Measurements from ENCODE around the gene PLPP4.
"Not testable (repeated sequence)": the region's sequence is repeated elsewhere in the genome, so short reads cannot be mapped to it uniquely, and the experiment has no call there.

Gene PLPP4

DNA sequence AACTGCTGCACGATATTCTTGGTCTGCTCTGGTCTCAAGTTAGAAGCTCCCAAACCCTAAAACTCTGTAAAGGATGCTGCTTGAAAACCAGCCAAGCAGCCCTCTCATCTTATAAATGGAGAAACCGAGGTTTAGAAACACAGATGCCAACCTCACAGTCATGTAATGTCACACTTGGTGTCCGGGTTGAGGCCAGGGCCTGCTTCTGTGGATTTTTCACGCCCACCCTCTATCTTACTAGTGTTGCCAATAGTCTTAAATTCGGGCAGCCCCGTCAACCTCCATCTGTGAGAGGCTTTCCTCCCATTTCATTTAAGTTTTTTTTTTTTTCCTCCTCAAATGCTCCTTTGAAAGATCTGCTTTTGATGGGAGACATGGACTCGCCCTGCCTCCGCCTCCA is 28.9 kb downstream of the PLPP4 start:
- in situ Hi-C loops (cut with MboI; ENCODE audit: low sequenced_read_pairs), result no loop called here

- in situ Hi-C loops (cut with MboI; ENCODE audit: low sequenced_read_pairs), result no loop called here
These were observed 29.7 kb downstream of the PLPP4 start for GRCh38 chr10:120486671-120487205.

DNA sequence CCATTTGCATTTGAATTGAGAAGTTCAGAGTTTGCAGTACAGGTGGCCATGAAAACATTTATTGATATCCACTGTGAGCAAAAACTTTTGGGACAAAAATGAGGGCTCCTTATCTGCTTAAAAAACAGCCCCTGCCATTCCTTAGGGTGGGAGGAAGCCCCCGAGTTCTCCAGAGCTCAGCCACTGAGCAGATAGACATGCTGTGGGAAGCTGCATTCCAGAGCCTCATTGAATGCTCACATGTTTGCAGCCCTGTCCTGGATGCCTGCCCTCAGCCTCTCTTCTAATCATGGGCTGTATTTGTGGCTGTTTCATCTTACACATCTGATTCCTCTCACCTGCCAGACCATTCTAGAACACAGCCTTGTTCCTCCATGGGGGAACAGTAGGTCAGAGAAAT is 33.3 kb downstream of the PLPP4 start:
- in situ Hi-C loops (cut with MboI; ENCODE audit: low sequenced_read_pairs), result no loop called here

- in situ Hi-C loops (cut with MboI; ENCODE audit: low sequenced_read_pairs), result no loop called here
These were observed 35.3 kb downstream of the PLPP4 start for GRCh38 chr10:120492346-120492745.

DNA sequence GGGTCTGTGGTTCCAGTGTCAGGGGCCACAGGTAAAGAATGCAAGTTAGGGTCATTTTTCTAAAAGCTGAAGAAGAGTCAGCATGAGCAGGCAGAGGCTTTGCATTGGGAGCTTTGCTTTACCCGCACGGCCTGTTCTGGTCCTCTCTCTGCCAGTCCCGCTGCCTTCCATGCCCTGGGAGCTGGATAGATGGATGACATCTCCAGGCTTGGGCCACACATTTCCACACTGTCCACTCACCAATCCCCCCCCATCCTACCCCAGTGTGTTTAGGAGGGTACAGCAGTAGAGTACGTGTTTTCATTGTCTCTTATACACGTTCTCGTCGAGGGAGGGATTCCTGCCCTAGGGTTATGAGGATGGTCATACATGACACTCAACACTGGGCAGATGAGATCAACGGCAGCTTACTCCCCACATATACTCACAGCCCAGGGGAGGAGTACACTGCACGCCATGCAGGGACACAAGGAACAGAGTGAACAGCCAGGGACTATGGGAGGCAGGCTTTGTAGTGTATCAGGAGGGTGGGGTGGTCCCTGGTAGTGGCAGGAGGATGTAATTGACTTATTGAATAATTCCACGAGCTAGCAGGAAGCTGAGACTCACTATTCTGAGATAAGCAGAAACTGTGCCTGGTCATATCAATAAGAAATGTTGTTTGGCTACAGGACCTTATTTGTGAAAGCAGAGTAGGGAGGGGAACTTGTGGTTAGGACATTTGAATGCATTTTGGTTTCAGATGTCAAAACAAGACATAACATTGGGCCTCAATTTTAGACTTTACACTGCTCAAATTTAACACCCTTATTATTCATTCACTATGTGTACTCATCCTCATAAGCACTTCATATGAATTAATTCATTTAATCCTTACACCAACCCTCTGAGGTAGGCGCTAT is 36.6 kb downstream of the PLPP4 start:
- in situ Hi-C loops (cut with MboI; ENCODE audit: low sequenced_read_pairs), result no loop called here

- in situ Hi-C loops (cut with MboI; ENCODE audit: low sequenced_read_pairs), result no loop called here
These were observed 37.3 kb downstream of the PLPP4 start for GRCh38 chr10:120494313-120494710.

- in situ Hi-C loops (cut with MboI; ENCODE audit: low sequenced_read_pairs), result no loop called here
These were observed 38.4 kb downstream of the PLPP4 start for GRCh38 chr10:120495226-120496009.

- in situ Hi-C loops (cut with MboI; ENCODE audit: low sequenced_read_pairs), result no loop called here
These were observed 42.9 kb downstream of the PLPP4 start for GRCh38 chr10:120499883-120500282.

DNA sequence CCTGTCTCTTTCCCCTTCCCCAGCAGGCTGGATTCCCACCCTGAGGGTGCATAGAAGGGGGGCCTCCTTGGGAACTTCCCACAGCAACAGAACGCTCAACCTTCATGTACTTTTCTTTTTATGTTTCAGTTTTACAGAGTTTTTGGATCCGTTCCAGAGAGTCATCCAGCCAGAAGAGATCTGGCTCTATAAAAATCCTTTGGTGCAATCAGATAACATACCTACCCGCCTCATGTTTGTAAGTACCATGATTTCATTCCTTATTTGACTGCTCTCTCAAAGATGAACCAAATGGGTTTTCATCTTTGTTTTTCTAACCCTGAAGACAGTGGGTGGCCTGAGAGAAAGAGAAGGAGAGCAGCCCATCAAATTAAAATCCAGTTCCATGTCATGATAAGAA is 46.7 kb downstream of the PLPP4 start:
- in situ Hi-C loops (cut with MboI; ENCODE audit: low sequenced_read_pairs), result no loop called here

DNA sequence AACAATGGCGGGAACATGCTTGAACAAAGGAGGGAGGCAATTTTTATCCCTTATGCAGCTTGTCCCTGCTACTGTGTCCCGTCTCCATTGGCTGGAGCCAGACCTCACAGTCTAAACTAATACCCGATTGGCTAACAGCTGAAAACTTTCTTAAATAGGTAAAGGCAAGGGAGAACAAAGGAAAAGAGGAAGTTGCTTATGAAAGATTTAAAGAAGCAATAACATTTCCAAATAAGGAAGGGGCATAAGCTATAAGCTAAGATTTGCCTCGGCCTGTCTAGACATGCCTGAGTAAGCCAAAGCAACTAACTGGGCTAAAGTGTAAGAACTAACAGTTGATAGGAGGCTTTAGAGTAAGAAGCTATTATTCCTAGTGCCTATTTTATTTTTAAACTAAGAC is 47.2 kb downstream of the PLPP4 start:
- in situ Hi-C loops (cut with MboI; ENCODE audit: low sequenced_read_pairs), result not testable (repeated sequence)

GRCh38 chr10:120505056-120505455 is 48.0 kb downstream of the PLPP4 start:
- in situ Hi-C loops (cut with MboI; ENCODE audit: low sequenced_read_pairs), result no loop called here

GRCh38 chr10:120505866-120506265 is 48.8 kb downstream of the PLPP4 start:
- in situ Hi-C loops (cut with MboI; ENCODE audit: low sequenced_read_pairs), result no loop called here

DNA sequence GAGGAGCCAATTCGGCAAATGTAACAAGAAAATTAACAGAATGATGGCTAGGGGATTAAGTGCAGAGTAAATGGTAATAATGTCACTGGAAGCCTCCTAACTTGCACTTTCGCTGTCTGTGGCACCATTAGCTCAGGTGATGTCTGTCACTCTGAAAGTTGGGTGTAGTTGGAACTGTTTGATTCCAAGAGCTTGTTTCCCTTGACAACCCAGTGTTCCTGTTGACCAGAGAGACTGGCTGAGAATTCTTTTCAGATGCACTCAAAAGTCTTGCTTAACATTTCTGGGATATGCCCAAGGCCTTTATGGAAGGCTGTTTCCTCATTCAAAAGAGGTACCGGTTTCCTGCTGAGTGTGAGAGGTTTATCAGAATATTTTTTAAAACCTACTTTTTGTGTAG is 49.6 kb downstream of the PLPP4 start:
- in situ Hi-C loops (cut with MboI; ENCODE audit: low sequenced_read_pairs), result no loop called here

GRCh38 chr10:120507175-120507574 is 50.1 kb downstream of the PLPP4 start:
- in situ Hi-C loops (cut with MboI; ENCODE audit: low sequenced_read_pairs), result no loop called here

- in situ Hi-C loops (cut with MboI; ENCODE audit: low sequenced_read_pairs), result no loop called here
These were observed 50.6 kb downstream of the PLPP4 start for GRCh38 chr10:120507651-120508050.

DNA sequence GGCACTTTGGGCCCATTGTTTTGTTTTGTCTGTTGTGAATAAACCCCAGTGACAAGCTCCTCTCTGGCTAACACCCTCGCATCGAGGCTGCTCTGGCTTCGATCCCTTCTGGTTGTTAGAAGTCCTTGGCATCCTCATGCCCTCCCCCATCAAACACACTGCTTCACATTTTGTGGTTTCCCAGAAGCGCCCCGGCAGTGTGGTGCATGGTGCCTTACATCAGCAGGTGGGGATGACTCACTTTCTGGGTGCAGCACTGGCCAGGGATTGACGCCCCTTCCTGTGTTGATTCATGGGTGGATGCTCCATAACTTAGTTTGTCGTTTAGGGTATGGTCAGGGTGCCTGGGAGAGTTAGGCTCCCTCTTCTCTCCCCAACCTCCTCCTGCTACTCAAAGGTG is 51.4 kb downstream of the PLPP4 start:
- in situ Hi-C loops (cut with MboI; ENCODE audit: low sequenced_read_pairs), result no loop called here

- in situ Hi-C loops (cut with MboI; ENCODE audit: low sequenced_read_pairs), result no loop called here
These were observed 51.9 kb downstream of the PLPP4 start for GRCh38 chr10:120508966-120509365.

- in situ Hi-C loops (cut with MboI; ENCODE audit: low sequenced_read_pairs), result no loop called here
These were observed 54.1 kb downstream of the PLPP4 start for GRCh38 chr10:120511165-120511564.

DNA sequence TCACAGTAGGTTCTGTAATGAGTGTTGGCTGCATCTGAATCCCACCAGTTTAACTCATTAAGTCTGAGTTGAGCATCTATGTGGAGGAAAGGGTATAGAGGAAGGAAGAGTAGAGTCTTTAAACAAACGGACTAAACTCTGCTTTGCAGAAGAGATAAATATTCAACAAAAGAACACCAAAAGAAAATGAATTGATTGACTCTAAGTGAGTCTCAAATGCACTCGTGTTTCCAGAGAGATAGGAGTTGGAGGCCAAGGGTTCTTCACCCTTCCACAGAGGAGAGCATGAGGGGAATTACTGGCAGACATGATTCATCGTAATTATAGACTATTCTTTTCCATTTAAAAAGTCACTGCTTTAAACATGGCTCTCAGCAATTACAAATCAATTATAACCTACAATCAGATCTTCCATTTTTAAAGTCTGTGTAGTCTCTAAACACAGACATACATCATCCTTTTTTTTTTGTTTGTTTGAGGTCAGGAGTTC is 56.3 kb downstream of the PLPP4 start:
- in situ Hi-C loops (cut with MboI; ENCODE audit: low sequenced_read_pairs), result no loop called here

- in situ Hi-C loops (cut with MboI; ENCODE audit: low sequenced_read_pairs), result no loop called here
These were observed 57.1 kb downstream of the PLPP4 start for GRCh38 chr10:120514035-120514620.

GRCh38 chr10:120514959-120515358 is 57.9 kb downstream of the PLPP4 start:
- in situ Hi-C loops (cut with MboI; ENCODE audit: low sequenced_read_pairs), result no loop called here

All from HL-60/S4 (cell line).